Lower lobe of right lung (tissue), 2 donors: Measurements from ENCODE around the gene TNFRSF19. TPM values are rescaled to one million over a fixed set of nuclear protein-coding genes. Genes with fewer than 3 reads are reported as not detected.
A peak's percentile ranks its signal among the peaks of the same experiment; 100 is the strongest.

Source experiments
- ATAC-seq, 2 donors: fragments of 200-7000 bp; cut with Tn5 transposase; one replicate each; pipeline ENCODE4 v1.9.1; 2020 to 2022; ENCODE audit warnings: mild to moderate bottlenecking in 2 of 2, moderate library complexity in 2 of 2
- DNase-seq: peaks from one replicate; pipeline ENCODE4 v3.0.0-alpha.2; 2020
- H3K27ac ChIP-seq: fragments of 200-600 bp; one replicate; pipeline ENCODE4 v1.8.0; 2022
- H3K27me3 ChIP-seq: fragments of 200-600 bp; one replicate; pipeline ENCODE4 v1.8.0; 2022; ENCODE audit warnings: low read depth
- H3K36me3 ChIP-seq: fragments of 200-600 bp; one replicate; pipeline ENCODE4 v1.8.0; 2022; ENCODE audit warnings: mild to moderate bottlenecking
- H3K4me1 ChIP-seq: fragments of 200-600 bp; one replicate; pipeline ENCODE4 v1.8.0; 2022
- H3K4me3 ChIP-seq: fragments of 200-600 bp; one replicate; pipeline ENCODE4 v1.8.0; 2022; ENCODE audit warnings: mild to moderate bottlenecking
- H3K9me3 ChIP-seq: fragments of 200-600 bp; one replicate; pipeline ENCODE4 v1.8.0; 2022
- intact Hi-C: fragments of 100-400 bp; cut with DNase I; formaldehyde crosslinking; loops from one replicate; pipeline ENCODE4 v1.11.0; 2022
- total RNA-seq: library from RNA; stranded (reverse); fragmentation: NEBNext Ultra II Directional; extraction: Animal tissue kit (Norgen Biotek cat#: 25700); gene quantifications from one replicate; pipeline ENCODE4 v1.2.1, GENCODE V29; 2021
- TF ChIP-seq, protein P1 (sequence below): fragments of 200-600 bp; IDR thresholded peaks from one replicate; pipeline ENCODE4 v1.8.0; 2022; ENCODE audit warnings: antibody characterized with exemption, mild to moderate bottlenecking
- donor health status: DM: no; HTN: yes; CAD: no; lungs with severe emphysema.

TNFRSF19 gene
- total RNA-seq, 1 donor from 2014 or later = 21.1 TPM

DNA sequence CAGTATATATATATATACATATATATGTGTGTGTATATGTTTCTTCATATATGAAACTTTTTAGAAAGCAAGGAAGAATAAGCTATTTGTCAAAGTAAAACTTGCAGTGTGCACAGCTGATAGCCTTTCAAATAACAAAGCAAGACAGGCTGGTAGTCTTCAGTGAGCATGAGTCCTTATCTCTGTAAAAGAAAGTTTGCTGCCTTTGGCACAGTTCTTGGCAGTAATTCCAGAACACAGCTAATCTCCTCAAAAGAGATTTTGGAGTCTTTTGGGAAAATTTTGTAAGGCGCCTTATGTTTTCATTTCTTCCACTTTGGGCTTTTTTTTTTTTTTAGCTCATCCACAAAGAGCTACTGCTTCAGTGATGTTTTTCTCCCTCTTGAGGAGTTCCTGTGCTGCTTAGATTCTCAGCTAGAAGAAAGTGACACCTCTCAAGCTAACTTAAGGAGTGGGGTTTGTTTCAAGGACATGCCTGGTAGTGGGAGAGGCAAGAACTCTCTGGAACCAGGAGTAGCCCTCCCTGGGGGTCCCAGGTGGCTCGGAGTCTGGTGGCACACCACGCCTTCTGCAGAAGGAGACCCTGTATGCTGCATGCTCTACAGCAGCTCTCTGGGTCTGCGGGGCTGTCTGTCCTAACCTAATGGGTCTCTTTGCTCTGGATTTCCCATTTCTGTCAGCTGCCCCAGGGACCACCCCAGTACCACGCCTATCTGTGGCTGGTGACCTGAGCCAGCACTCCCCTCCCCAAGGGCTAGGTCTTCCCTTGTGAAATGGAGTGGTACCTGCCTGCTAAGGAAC lies 58.8 kb downstream of the TNFRSF19 start:
- H3K36me3 ChIP-seq = no peaks in the 10 kb centered on the region
- intact Hi-C loops = no loop called here
- H3K4me3 ChIP-seq = no peak overlapping the region
- no peak overlapping the region for H3K27ac ChIP-seq
- H3K27me3 ChIP-seq = no peaks in the 10 kb centered on the region
- DNase-seq = no peak
- H3K9me3 ChIP-seq = no peaks in the 10 kb centered on the region
- peak in 1 of 2 donors; percentile 6 for ATAC-seq
- H3K4me1 ChIP-seq = peaks cover 39% of the 10 kb centered on the region
- TF ChIP-seq, protein P1, sequence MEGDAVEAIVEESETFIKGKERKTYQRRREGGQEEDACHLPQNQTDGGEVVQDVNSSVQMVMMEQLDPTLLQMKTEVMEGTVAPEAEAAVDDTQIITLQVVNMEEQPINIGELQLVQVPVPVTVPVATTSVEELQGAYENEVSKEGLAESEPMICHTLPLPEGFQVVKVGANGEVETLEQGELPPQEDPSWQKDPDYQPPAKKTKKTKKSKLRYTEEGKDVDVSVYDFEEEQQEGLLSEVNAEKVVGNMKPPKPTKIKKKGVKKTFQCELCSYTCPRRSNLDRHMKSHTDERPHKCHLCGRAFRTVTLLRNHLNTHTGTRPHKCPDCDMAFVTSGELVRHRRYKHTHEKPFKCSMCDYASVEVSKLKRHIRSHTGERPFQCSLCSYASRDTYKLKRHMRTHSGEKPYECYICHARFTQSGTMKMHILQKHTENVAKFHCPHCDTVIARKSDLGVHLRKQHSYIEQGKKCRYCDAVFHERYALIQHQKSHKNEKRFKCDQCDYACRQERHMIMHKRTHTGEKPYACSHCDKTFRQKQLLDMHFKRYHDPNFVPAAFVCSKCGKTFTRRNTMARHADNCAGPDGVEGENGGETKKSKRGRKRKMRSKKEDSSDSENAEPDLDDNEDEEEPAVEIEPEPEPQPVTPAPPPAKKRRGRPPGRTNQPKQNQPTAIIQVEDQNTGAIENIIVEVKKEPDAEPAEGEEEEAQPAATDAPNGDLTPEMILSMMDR = no peak

DNA sequence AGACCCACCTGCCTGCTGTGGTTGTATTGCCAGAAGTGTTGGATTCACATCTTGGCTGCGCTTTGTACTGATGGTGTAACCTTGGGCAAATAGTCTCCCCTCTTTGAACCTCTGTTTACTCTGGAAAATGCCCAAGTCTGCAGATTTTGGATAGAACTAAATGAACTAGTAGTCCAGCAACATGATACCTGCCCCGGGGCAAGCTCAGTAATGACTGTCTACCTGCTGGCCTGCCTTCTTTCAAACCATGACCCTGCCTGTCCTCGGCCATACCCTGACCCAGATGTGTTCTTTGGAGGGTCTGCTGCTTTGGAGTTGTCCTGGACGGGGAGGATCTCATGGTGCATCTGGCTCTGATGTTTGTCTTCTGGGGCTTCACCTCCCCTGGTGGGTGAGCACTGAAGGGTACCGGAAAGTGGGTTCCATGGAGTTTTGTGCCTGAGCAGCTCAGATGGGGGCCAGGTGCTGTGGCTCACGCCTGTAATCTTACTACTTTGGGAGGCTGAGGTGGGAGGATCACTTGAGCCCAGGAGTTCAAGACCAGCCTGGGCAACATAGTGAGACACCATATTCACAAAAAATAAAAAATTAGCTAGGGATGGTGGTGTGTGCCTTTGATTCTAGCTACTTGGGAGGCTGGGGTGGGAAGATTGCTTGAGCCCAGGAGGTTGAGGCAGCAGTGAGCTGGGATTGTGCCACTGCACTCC lies 59.5 kb downstream of the TNFRSF19 start:
- peak; percentile 59 to 69 for ATAC-seq
- Histone ChIP-seq H3K4me3 (no peak overlapping the region), H3K27ac (no peak overlapping the region), H3K27me3 (no peaks in the 10 kb centered on the region), H3K36me3 (no peaks in the 10 kb centered on the region), H3K4me1 (peaks cover 39% of the 10 kb centered on the region), H3K9me3 (no peaks in the 10 kb centered on the region)
- TF ChIP-seq, protein P1 = no peak
- DNase-seq = no peak
- intact Hi-C loops = no loop called here

DNA sequence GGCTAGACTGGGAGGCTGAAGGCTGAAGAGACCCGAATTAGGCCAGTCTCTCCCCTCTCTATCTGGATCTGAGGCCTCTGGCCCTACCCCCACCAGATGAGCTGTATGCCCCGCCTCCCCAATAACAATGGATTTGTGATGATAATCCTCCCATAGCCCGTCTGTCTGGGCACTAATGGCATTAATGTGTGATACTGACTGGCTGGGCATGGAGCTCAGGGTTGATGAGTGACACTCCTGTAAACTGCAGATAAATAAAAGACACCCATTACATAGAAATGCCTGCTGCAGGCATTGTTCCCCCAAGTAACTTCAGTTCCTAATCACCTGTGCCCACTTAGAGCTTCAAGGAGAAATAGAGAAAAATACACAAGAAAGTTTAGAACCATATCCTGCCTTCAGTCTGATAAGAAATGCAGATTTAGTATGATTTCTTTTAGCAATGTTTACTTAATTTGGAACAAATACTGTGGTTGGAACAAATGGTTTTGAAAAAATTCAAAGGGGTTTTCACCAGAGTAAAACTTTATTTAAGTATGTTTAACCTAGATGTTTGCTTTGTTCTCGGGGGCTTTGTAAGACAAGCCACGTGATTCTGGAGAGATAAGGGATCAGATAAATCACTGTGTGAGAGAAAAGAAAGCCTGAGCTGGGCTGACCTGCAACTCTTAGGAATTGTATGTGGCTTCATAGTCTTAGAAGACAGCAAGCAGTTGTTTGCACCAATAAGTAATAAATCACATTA lies 60.3 kb downstream of the TNFRSF19 start:
- Histone ChIP-seq H3K36me3 (no peaks in the 10 kb centered on the region), H3K4me3 (no peak overlapping the region), H3K4me1 (peaks cover 39% of the 10 kb centered on the region), H3K27ac (no peak overlapping the region), H3K27me3 (no peaks in the 10 kb centered on the region), H3K9me3 (no peaks in the 10 kb centered on the region)
- peak in 1 of 2 donors; percentile 70 for ATAC-seq
- no peak for DNase-seq
- TF ChIP-seq, protein P1 = no peak
- intact Hi-C loops = no loop called here

DNA sequence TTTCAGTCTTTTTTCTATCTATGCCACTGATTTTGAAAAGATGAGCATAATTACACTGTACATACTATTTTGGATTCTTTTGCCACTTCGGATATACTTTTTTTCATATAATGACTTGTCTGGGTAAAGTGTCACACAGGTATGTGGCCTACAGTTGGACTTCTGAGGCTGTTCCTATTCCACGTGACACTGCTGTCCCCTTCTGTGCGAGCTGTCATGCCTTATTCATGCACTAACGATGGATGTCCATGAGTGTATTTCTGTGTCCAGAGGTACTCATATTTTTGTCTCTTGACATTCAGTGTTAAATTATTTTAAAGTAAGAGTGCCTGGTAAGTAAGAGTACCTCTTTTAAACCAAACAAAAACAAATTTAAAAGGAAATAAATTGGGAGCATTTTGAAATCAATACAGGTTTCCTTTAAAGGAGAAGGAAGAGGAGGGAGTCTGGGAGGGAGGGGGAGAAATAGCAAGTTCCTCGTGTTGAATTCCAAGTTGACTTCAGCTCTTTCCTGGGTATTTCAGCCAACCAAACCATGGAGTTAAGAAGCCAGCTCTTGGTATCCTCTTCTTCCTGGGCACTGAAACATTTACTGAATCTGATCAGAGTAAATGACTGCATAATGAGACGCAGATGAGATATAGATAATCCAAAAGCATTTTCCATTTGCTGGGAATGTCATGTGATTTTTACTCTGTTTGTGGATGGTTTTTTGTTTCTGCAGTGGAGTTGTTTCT lies 61.3 kb downstream of the TNFRSF19 start:
- ATAC-seq (peak in 1 of 2 donors; percentile 26), DNase-seq (no peak)
- Histone ChIP-seq H3K27me3 (no peaks in the 10 kb centered on the region), H3K4me3 (no peak overlapping the region), H3K36me3 (no peaks in the 10 kb centered on the region), H3K9me3 (no peaks in the 10 kb centered on the region), H3K4me1 (peaks cover 39% of the 10 kb centered on the region), H3K27ac (no peak overlapping the region)
- intact Hi-C loops = no loop called here
- TF ChIP-seq, protein P1 = no peak

DNA sequence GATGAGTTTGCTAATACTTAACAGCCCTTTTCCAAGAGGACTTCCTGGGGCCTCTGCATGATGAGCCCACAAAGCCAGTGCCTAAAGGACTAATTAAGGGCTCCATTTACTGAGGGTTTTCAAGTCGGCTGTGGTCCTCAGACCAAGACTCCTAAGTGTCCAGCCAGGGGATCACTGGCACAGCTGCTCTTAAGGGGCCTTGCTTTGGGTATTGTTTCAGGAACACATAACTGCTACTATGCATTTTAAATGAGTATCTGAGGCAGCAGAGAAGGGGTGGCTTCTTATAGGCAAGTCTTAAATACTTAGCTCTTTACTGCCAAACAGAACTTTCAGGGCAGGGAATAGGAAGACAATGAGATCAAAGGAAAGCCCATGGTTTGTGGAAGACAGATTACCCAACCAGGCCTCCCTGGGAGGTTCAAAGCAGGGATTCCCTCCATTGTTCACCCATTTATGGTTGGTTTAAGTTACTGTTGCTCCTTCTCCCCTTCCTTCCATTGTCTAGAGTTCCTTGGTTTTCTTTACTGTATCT lies 61.9 kb downstream of the TNFRSF19 start:
- Histone ChIP-seq H3K27me3 (no peaks in the 10 kb centered on the region), H3K9me3 (no peaks in the 10 kb centered on the region), H3K36me3 (no peaks in the 10 kb centered on the region), H3K4me3 (no peak overlapping the region), H3K4me1 (peaks cover 39% of the 10 kb centered on the region), H3K27ac (no peak overlapping the region)
- intact Hi-C loops = no loop called here
- TF ChIP-seq, protein P1 = no peak
- no peak for DNase-seq
- ATAC-seq = no peak
